H1 (cell line): Measurements from ENCODE around the gene CD226. TPM values are rescaled to one million over a fixed set of nuclear protein-coding genes. Genes with fewer than 3 reads are reported as not detected.

Experiments
- CTCF ChIA-PET: fragments of 300-600 bp; sonication (Branson Sonifier 250); formaldehyde crosslinking; loops from one replicate; lab custom pipeline; 2021; ENCODE audit not compliant: partially characterized antibody; lab: Charles Lee
- POLR2A ChIA-PET: fragments of 300-600 bp; sonication (Branson Sonifier 250); formaldehyde crosslinking; loops from one replicate; lab custom pipeline; 2021; ENCODE audit warnings: inconsistent platforms; ENCODE audit not compliant: partially characterized antibody; lab: Charles Lee
- DNase-seq, 2 experiments: peaks; one replicate each; pipeline versions ENCODE4 v3.0.0 to v3.0.0-alpha.2; 2010 to 2022; ENCODE audit warnings: low spot score in 2 of 2, low read depth in 1 of 2, mixed read lengths in 1 of 2
- FAIRE-seq: peaks from 2 replicates; lab custom pipeline; 2011; peaks lifted over from hg19 to GRCh38; lab: Jason Lieb, UNC
- H2AFZ ChIP-seq: 2 replicates; pipeline ENCODE4 v1.8.1; 2012; ENCODE audit warnings: low read length, inconsistent platforms
- H2AK5ac ChIP-seq: 2 replicates; pipeline ENCODE4 v1.6.1; 2013; ENCODE audit warnings: low read depth, low read length
- H2BK120ac ChIP-seq: replicated peaks from 2 replicates; pipeline ENCODE3; 2013; ENCODE audit warnings: low read depth, low read length, inconsistent platforms
- H2BK12ac ChIP-seq: 2 replicates; pipeline ENCODE4 v1.6.1; 2013; ENCODE audit warnings: low read depth, low read length
- H2BK15ac ChIP-seq: 2 replicates; pipeline ENCODE4 v1.6.1; 2013; ENCODE audit warnings: low read length
- H2BK20ac ChIP-seq: 2 replicates; pipeline ENCODE4 v1.6.1; 2013; ENCODE audit warnings: low read length
- H2BK5ac ChIP-seq: 2 replicates; pipeline ENCODE4 v1.6.1; 2013; ENCODE audit warnings: low read depth, low read length
- H3K14ac ChIP-seq: 2 replicates; pipeline ENCODE4 v1.6.1; 2013; ENCODE audit warnings: inconsistent platforms; ENCODE audit not compliant: insufficient read length
- H3K18ac ChIP-seq: 2 replicates; pipeline ENCODE4 v1.6.1; 2013; ENCODE audit warnings: low read length; ENCODE audit errors: extremely low read depth
- H3K23ac ChIP-seq: 2 replicates; pipeline ENCODE4 v1.6.1; 2013; ENCODE audit warnings: inconsistent platforms; ENCODE audit not compliant: insufficient read length
- H3K23me2 ChIP-seq: 2 replicates; pipeline ENCODE4 v1.6.1; 2013; ENCODE audit warnings: low read depth, low read length
- H3K27ac ChIP-seq: 2 replicates; pipeline ENCODE4 v1.6.1; 2011; ENCODE audit warnings: low read depth, low read length, inconsistent platforms
- H3K27me3 ChIP-seq, 4 experiments: replicated peaks in 1 of 4; 1 replicate in 1 of 4; 2 replicates in 3 of 4; pipeline versions ENCODE4 v1.6.1 to v1.8.1; 2011 to 2013; ENCODE audit warnings: low read length in 3 of 4, mild to moderate bottlenecking in 3 of 4, inconsistent platforms in 2 of 4, mixed read lengths in 2 of 4, moderate library complexity in 1 of 4; ENCODE audit not compliant: control insufficient read depth in 3 of 4, insufficient read depth in 3 of 4; ENCODE audit errors: extremely low read depth in 1 of 4
- H3K36me3 ChIP-seq, 4 experiments: 2 replicates each; pipeline versions ENCODE4 v1.6.1 to v1.8.1; 2011 to 2013; ENCODE audit warnings: mild to moderate bottlenecking in 4 of 4, low read length in 3 of 4, moderate library complexity in 2 of 4, control low read depth in 1 of 4, inconsistent platforms in 1 of 4; ENCODE audit not compliant: insufficient read depth in 4 of 4, control insufficient read depth in 2 of 4
- H3K4ac ChIP-seq: replicated peaks from 2 replicates; pipeline ENCODE3; 2013; ENCODE audit warnings: low read length, low read depth, mixed read lengths, inconsistent platforms; ENCODE audit not compliant: insufficient read length
- H3K4me1 ChIP-seq, 4 experiments: replicated peaks in 1 of 4; 1 replicate in 1 of 4; 2 replicates in 3 of 4; pipeline versions ENCODE4 v1.6.1 to v1.8.1; 2011 to 2013; ENCODE audit warnings: low read length in 3 of 4, inconsistent platforms in 2 of 4, mixed read lengths in 1 of 4; ENCODE audit not compliant: insufficient read depth in 4 of 4, control insufficient read depth in 3 of 4
- H3K4me2 ChIP-seq, 2 experiments: 2 replicates each; pipeline versions ENCODE4 v1.6.1 to v1.8.1; 2011 to 2013; ENCODE audit warnings: low read depth in 2 of 2, low read length in 2 of 2, control low read depth in 1 of 2, inconsistent platforms in 1 of 2, mild to moderate bottlenecking in 1 of 2; ENCODE audit not compliant: insufficient read depth in 1 of 2
- H3K4me3 ChIP-seq, 4 experiments: fragments of 200-600, 300-600 bp in 1 of 4; sonication (generic), shearing (Covaris generic), sonication (Bioruptor Twin) in 1 of 4; 2 replicates each; pipeline versions ENCODE4 v1.5.1 to v1.8.1; 2011 to 2016; ENCODE audit warnings: low read length in 4 of 4, low read depth in 3 of 4, control low read depth in 2 of 4, inconsistent platforms in 2 of 4, mild to moderate bottlenecking in 2 of 4, mixed read lengths in 1 of 4, moderate library complexity in 1 of 4; ENCODE audit not compliant: insufficient read depth in 2 of 4; ENCODE audit errors: extremely low read depth in 1 of 4
- H3K56ac ChIP-seq: replicated peaks from 2 replicates; pipeline ENCODE3; 2013; ENCODE audit warnings: low read depth, mild to moderate bottlenecking, mixed read lengths, low read length, inconsistent platforms; ENCODE audit not compliant: insufficient read length
- H3K79me1 ChIP-seq: 2 replicates; pipeline ENCODE4 v1.6.1; 2013; ENCODE audit warnings: low read depth, low read length, control low read depth
- H3K79me2 ChIP-seq, 2 experiments: 2 replicates each; pipeline versions ENCODE4 v1.6.1 to v1.8.1; 2012 to 2013; ENCODE audit warnings: low read length in 2 of 2, mild to moderate bottlenecking in 2 of 2, inconsistent platforms in 1 of 2; ENCODE audit not compliant: insufficient read depth in 2 of 2, control insufficient read depth in 1 of 2
- H3K9ac ChIP-seq, 4 experiments: replicated peaks in 1 of 4; 1 replicate in 1 of 4; 2 replicates in 3 of 4; pipeline versions ENCODE4 v1.6.1 to v1.8.1; 2011 to 2013; ENCODE audit warnings: low read depth in 3 of 4, low read length in 3 of 4, control low read depth in 2 of 4, mild to moderate bottlenecking in 2 of 4, moderate library complexity in 2 of 4, inconsistent platforms in 1 of 4; ENCODE audit errors: extremely low read depth in 1 of 4
- H3K9me3 ChIP-seq, 2 experiments: 2 replicates each; pipeline versions ENCODE4 v1.6.1 to v1.8.1; 2012 to 2013; ENCODE audit warnings: mild to moderate bottlenecking in 2 of 2, moderate library complexity in 2 of 2, control low read depth in 1 of 2, inconsistent platforms in 1 of 2, low read depth in 1 of 2, low read length in 1 of 2, mixed read lengths in 1 of 2; ENCODE audit not compliant: insufficient read depth in 2 of 2
- H4K20me1 ChIP-seq, 2 experiments: replicated peaks in 1 of 2; 2 replicates each; pipeline versions ENCODE3 to v1.8.1; 2011 to 2013; ENCODE audit warnings: inconsistent platforms in 2 of 2, low read length in 2 of 2, mild to moderate bottlenecking in 1 of 2; ENCODE audit not compliant: insufficient read depth in 2 of 2, control insufficient read depth in 1 of 2
- H4K5ac ChIP-seq: 2 replicates; pipeline ENCODE4 v1.6.1; 2013; ENCODE audit warnings: low read length, low read depth, mixed read lengths, inconsistent platforms; ENCODE audit not compliant: insufficient read length
- H4K8ac ChIP-seq: 2 replicates; pipeline ENCODE4 v1.8.0; 2013; ENCODE audit warnings: mild to moderate bottlenecking, moderate library complexity, low read length, inconsistent platforms; ENCODE audit not compliant: insufficient read depth; ENCODE audit errors: extremely low read depth
- H4K91ac ChIP-seq: replicated peaks from 2 replicates; pipeline ENCODE3; 2013; ENCODE audit warnings: low read length, mixed read lengths, inconsistent platforms; ENCODE audit not compliant: insufficient read length
- CREB1 ChIP-seq: IDR thresholded peaks from 2 replicates; pipeline ENCODE4 v1.6.1; 2012; ENCODE audit warnings: inconsistent platforms
- CTBP2 ChIP-seq: IDR thresholded peaks from 2 replicates; pipeline ENCODE4 v1.7.0; 2011; ENCODE audit warnings: borderline replicate concordance, mild to moderate bottlenecking, moderate library complexity, mixed read lengths, low read length; ENCODE audit not compliant: insufficient read depth, insufficient read length
- JUN ChIP-seq: IDR thresholded peaks from 2 replicates; pipeline ENCODE4 v1.6.1; 2011; ENCODE audit warnings: low read depth, mild to moderate bottlenecking, improper control_type of control experiment, low read length
- KDM1A ChIP-seq: fragments of 200-600, 300-600 bp; sonication (generic); IDR thresholded peaks from 2 replicates; pipeline ENCODE4 v1.7.1; 2016; ENCODE audit warnings: mild to moderate bottlenecking, low read length, borderline replicate concordance
- NANOG ChIP-seq: IDR thresholded peaks from 2 replicates; pipeline ENCODE4 v1.6.1; 2011; ENCODE audit warnings: low read length, low read depth, mild to moderate bottlenecking, inconsistent platforms; ENCODE audit not compliant: insufficient read depth, poor library complexity, severe bottlenecking
- PHF8 ChIP-seq: fragments of 200-600 bp; sonication (generic); conservative IDR thresholded peaks from 2 replicates; pipeline ENCODE4 v1.7.1; 2012; ENCODE audit warnings: low read depth, mild to moderate bottlenecking, inconsistent platforms, low read length, moderate library complexity
- RNF2 ChIP-seq: fragments of 200-900, 300-1000 bp; sonication (generic); IDR thresholded peaks from 2 replicates; pipeline ENCODE4 v1.7.1; 2016; ENCODE audit warnings: borderline replicate concordance, low read depth, mild to moderate bottlenecking, antibody characterized with exemption, low read length; ENCODE audit not compliant: poor library complexity, severe bottlenecking; ENCODE audit errors: missing control alignments
- RXRA ChIP-seq: IDR thresholded peaks from 2 replicates; pipeline ENCODE4 v1.6.1; 2011; ENCODE audit warnings: low read depth, mild to moderate bottlenecking, low read length, moderate library complexity; ENCODE audit not compliant: insufficient read depth
- SRF ChIP-seq: IDR thresholded peaks from 2 replicates; pipeline ENCODE4 v1.6.1; 2011; ENCODE audit warnings: mild to moderate bottlenecking, low read depth, low read length, moderate library complexity
- TBP ChIP-seq: IDR thresholded peaks from 2 replicates; pipeline ENCODE4 v1.6.1; 2011; ENCODE audit warnings: low read depth, low read length, improper control_type of control experiment
- WGBS, 2 experiments: shearing (Covaris generic) in 1 of 2; methylation state at CpG; one replicate each; pipeline versions ENCODE4 v1.1.6 to v1.1.7; 2013 to 2015; ENCODE audit warnings: low lambda C conversion rate in 2 of 2, mixed read lengths in 2 of 2, inconsistent platforms in 1 of 2, low coverage in 1 of 2, missing lambda C conversion rate in 1 of 2; ENCODE audit not compliant: insufficient replicate concordance in 2 of 2, insufficient coverage in 1 of 2, insufficient read length in 1 of 2; ENCODE audit errors: extremely low coverage in 1 of 2, missing lambda C conversion rate in 1 of 2; 5-methylcytosine and 5-hydroxymethylcytosine counted together
- polyA plus RNA-seq, 7 experiments: library from polyadenylated mRNA; depleted of rRNA in 3 of 7; stranded (reverse) in 5 of 7; unstranded in 2 of 7; fragments of >200 nt in 5 of 7; fragments of 200-250 nt in 2 of 7; gene quantifications; 1 replicate in 5 of 7; 2 replicates in 1 of 7; 4 replicates in 1 of 7; pipeline versions ENCODE4 v1.2.1 to v1.2.3, GENCODE V29; 2011 to 2013; ENCODE audit warnings: missing spikeins in 2 of 7, mixed read lengths in 2 of 7
- total RNA-seq: library from RNA; stranded (reverse); fragmentation: NEBNext Ultra II Directional; extraction: Animal tissue kit (Norgen Biotek cat#: 25700); gene quantifications from 2 replicates; pipeline ENCODE4 v1.2.1, GENCODE V29; 2021

The CD226 gene
- total and polyA plus RNA-seq, 2 of the 8 experiments (the other 6 are each of a cell fraction or from before 2014, with no cell fraction given): not detected

DNA sequence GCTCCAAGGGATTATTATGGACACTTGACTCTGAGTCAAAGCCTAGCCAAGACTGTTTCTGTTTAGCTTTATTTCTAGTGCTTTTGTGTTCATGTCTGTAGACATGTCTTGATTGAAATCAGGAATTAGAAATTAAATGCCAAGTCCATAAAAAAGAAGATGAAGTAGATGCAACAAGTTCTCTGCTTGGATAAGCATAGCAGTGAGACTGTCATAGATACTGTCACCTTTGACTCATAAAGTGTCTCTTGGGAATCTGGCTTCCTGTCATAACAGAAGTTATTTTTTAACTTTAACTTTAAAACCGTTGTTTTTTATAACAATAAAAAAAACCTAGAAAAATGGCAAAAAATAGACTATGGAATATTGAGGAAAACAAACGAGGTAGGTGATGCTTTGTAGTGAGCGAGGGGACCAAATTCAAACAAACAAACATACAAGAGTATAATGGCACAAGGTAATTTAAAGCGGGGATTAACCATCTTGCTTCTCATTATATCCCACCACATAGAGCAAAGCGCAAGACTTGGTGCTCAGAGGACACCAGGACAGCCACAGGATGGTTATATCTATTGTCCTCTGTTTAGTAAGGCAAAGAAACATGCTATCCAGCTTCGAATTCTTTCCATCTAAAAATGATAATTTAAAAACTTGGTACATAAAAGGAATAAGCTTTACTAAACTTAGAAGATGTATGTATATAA is 64.6 kb downstream of the CD226 start:
- no peak overlapping the region for H4K91ac ChIP-seq
- H3K4me2 ChIP-seq: no peak overlapping the region
- no peaks in the 10 kb centered on the region for H3K9me3 ChIP-seq
- H3K23me2 ChIP-seq: no peaks in the 10 kb centered on the region; the same call in 1 of the 2 replicates
- H4K20me1 ChIP-seq: no peaks in the 10 kb centered on the region
- no peak overlapping the region for H3K18ac ChIP-seq
- no peak for DNase-seq
- no peaks in the 10 kb centered on the region for H3K27me3 ChIP-seq
- no peak overlapping the region for H3K27ac ChIP-seq
- H3K14ac ChIP-seq: no peak overlapping the region
- no peak overlapping the region for H2BK12ac ChIP-seq
- no peak overlapping the region for H3K4ac ChIP-seq
- H3K36me3 ChIP-seq: no peaks in the 10 kb centered on the region
- H3K56ac ChIP-seq: no peak overlapping the region
- no peak overlapping the region for H4K5ac ChIP-seq
- H2AFZ ChIP-seq: no peak overlapping the region
- H2BK15ac ChIP-seq: no peak overlapping the region
- 88% methylated on average over 6 of the region's 6 CpGs; no CpG with 5 or more reads in 1 of the 2 experiments for WGBS, 2 experiments
- no peak overlapping the region for H2BK20ac ChIP-seq
- no peak overlapping the region for H2AK5ac ChIP-seq
- H2BK5ac ChIP-seq: no peak overlapping the region
- peaks cover 0 to 6% (median 3%) of the 10 kb centered on the region in 4 experiments; a peak in 3 of 7 replicates for H3K4me1 ChIP-seq
- CTCF ChIA-PET: interaction anchor here (1.7 kb wide), 1 partner anchor 37 kb away, joined by 4 read pairs; no protein-coding TSS in a partner anchor
- H3K79me1 ChIP-seq: no peaks in the 10 kb centered on the region
- FAIRE-seq: no peak
- H3K4me3 ChIP-seq: no peak overlapping the region
- no peak overlapping the region for H4K8ac ChIP-seq
- POLR2A ChIA-PET: no interaction called here
- H2BK120ac ChIP-seq: no peak overlapping the region
- no peaks in the 10 kb centered on the region for H3K79me2 ChIP-seq
- no peak overlapping the region for H3K23ac ChIP-seq
- no peak overlapping the region for H3K9ac ChIP-seq
- TF ChIP-seq PHF8 (no peak), SRF (no peak), TBP (no peak), JUN (no peak), RNF2 (no peak), CREB1 (no peak), RXRA (no peak), NANOG (no peak), CTBP2 (no peak), KDM1A (no peak)
